Panc1 (cell line): Measurements from ENCODE around the gene CACUL1.

Source experiments
- POLR2AphosphoS5 ChIP-seq: IDR thresholded peaks from 2 replicates; pipeline ENCODE4 v1.6.1; 2012; ENCODE audit warnings: mild to moderate bottlenecking, low read depth, low read length, moderate library complexity
- TCF7L2 ChIP-seq: IDR thresholded peaks from 2 replicates; pipeline ENCODE4 v1.6.1; 2011; ENCODE audit warnings: mild to moderate bottlenecking, low read depth, low read length, inconsistent platforms
- TF ChIP-seq, protein P1 (sequence below): fragments of 450-650 bp; IDR thresholded peaks from 2 replicates; pipeline ENCODE4 v1.5.1; 2017; ENCODE audit warnings: mild to moderate bottlenecking
- TF ChIP-seq, protein P2 (sequence below), 2 experiments: IDR thresholded peaks; 2 replicates each; pipeline ENCODE4 v1.6.1; 2011 to 2012; ENCODE audit warnings: low read depth in 2 of 2, control low read depth in 1 of 2, low read length in 1 of 2, mild to moderate bottlenecking in 1 of 2, moderate library complexity in 1 of 2; ENCODE audit not compliant: insufficient read depth in 1 of 2

DNA sequence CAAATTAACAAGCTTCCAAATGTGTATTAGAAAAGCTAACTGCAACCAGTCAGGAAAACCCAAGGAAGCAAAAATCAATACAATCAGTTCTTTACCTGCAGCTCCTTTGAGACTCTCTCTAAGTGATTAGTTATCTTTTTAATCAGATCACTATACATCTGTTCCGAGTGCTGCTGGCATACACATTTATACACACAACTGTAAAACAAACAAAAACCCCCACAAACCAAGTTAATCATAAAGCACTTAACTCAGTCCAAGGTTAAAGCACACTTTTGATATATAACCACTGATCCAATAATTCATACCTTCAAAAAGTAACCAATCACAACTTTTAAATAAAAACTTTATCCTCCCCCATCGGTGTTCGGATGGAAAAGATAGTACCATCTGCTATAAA, 25.6 kb downstream of the CACUL1 start:
- TF ChIP-seq, protein P1, sequence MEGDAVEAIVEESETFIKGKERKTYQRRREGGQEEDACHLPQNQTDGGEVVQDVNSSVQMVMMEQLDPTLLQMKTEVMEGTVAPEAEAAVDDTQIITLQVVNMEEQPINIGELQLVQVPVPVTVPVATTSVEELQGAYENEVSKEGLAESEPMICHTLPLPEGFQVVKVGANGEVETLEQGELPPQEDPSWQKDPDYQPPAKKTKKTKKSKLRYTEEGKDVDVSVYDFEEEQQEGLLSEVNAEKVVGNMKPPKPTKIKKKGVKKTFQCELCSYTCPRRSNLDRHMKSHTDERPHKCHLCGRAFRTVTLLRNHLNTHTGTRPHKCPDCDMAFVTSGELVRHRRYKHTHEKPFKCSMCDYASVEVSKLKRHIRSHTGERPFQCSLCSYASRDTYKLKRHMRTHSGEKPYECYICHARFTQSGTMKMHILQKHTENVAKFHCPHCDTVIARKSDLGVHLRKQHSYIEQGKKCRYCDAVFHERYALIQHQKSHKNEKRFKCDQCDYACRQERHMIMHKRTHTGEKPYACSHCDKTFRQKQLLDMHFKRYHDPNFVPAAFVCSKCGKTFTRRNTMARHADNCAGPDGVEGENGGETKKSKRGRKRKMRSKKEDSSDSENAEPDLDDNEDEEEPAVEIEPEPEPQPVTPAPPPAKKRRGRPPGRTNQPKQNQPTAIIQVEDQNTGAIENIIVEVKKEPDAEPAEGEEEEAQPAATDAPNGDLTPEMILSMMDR = no peak
- TF ChIP-seq, protein P2, sequence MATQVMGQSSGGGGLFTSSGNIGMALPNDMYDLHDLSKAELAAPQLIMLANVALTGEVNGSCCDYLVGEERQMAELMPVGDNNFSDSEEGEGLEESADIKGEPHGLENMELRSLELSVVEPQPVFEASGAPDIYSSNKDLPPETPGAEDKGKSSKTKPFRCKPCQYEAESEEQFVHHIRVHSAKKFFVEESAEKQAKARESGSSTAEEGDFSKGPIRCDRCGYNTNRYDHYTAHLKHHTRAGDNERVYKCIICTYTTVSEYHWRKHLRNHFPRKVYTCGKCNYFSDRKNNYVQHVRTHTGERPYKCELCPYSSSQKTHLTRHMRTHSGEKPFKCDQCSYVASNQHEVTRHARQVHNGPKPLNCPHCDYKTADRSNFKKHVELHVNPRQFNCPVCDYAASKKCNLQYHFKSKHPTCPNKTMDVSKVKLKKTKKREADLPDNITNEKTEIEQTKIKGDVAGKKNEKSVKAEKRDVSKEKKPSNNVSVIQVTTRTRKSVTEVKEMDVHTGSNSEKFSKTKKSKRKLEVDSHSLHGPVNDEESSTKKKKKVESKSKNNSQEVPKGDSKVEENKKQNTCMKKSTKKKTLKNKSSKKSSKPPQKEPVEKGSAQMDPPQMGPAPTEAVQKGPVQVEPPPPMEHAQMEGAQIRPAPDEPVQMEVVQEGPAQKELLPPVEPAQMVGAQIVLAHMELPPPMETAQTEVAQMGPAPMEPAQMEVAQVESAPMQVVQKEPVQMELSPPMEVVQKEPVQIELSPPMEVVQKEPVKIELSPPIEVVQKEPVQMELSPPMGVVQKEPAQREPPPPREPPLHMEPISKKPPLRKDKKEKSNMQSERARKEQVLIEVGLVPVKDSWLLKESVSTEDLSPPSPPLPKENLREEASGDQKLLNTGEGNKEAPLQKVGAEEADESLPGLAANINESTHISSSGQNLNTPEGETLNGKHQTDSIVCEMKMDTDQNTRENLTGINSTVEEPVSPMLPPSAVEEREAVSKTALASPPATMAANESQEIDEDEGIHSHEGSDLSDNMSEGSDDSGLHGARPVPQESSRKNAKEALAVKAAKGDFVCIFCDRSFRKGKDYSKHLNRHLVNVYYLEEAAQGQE (IDR thresholded peaks at IDR 0.05; ENCODE audit: insufficient read depth in 1 of 2, low read depth in 2 of 2, low read length in 1 of 2) = no peak
- no peak for TF ChIP-seq POLR2AphosphoS5
- no peak for TF ChIP-seq TCF7L2
